SK-N-SH treated with all-trans-retinoic acid at 6 μM for 48 hours (cell line): ENCODE measurements around the gene ZNF710.

Experiments used
- ATAC-seq: fragments of 200-7000 bp; cut with Tn5 transposase; 3 replicates; pipeline ENCODE4 v1.9.1; 2020; ENCODE audit warnings: mild to moderate bottlenecking, moderate library complexity
- ARNTL ChIP-seq: fragments of 450-650 bp; formaldehyde crosslinking; IDR thresholded peaks from 2 replicates; pipeline ENCODE4 v1.5.0; 2020; ENCODE audit warnings: low read depth, mild to moderate bottlenecking, moderate library complexity, borderline replicate concordance
- BACH2 ChIP-seq: fragments of 250-450 bp; sonication (Bioruptor Pico); IDR thresholded peaks from 2 replicates; pipeline ENCODE4 v1.9.0; 2021; ENCODE audit warnings: mild to moderate bottlenecking, borderline replicate concordance
- CREB5 ChIP-seq: fragments of 250-450 bp; sonication (Bioruptor Pico); IDR thresholded peaks from 2 replicates; pipeline ENCODE4 v1.5.1; 2020; ENCODE audit warnings: low read depth, mild to moderate bottlenecking, moderate library complexity
- CSDC2 ChIP-seq: fragments of 250-450 bp; sonication (Bioruptor Pico); IDR thresholded peaks from 2 replicates; pipeline ENCODE4 v1.5.0; 2020; ENCODE audit warnings: mild to moderate bottlenecking, moderate library complexity
- CSRNP3 ChIP-seq: fragments of 250-450 bp; sonication (Bioruptor Pico); IDR thresholded peaks from 2 replicates; pipeline ENCODE4 v1.5.1; 2021; ENCODE audit warnings: mild to moderate bottlenecking, moderate library complexity
- ESRRG ChIP-seq: fragments of 250-450 bp; sonication (Bioruptor Pico); IDR thresholded peaks from 2 replicates; pipeline ENCODE4 v1.6.1; 2021; ENCODE audit warnings: mild to moderate bottlenecking
- GLIS3 ChIP-seq: fragments of 250-450 bp; sonication (Bioruptor Pico); IDR thresholded peaks from 2 replicates; pipeline ENCODE4 v1.5.0; 2020; ENCODE audit warnings: mild to moderate bottlenecking, moderate library complexity
- ISL1 ChIP-seq: fragments of 250-450 bp; sonication (Bioruptor Pico); IDR thresholded peaks from 2 replicates; pipeline ENCODE4 v2.1.2; 2022; ENCODE audit warnings: mild to moderate bottlenecking, moderate library complexity
- OSR1 ChIP-seq: fragments of 250-450 bp; sonication (Bioruptor Pico); IDR thresholded peaks from 2 replicates; pipeline ENCODE4 v1.8.0; 2022; ENCODE audit warnings: moderate library complexity, mild to moderate bottlenecking, inconsistent platforms
- PATZ1 ChIP-seq: fragments of 250-450 bp; sonication (Bioruptor Pico); IDR thresholded peaks from 2 replicates; pipeline ENCODE4 v1.8.0; 2020; ENCODE audit warnings: mild to moderate bottlenecking, moderate library complexity, borderline replicate concordance
- POU6F1 ChIP-seq: fragments of 250-450 bp; sonication (Bioruptor Pico); IDR thresholded peaks from 2 replicates; pipeline ENCODE4 v1.8.0; 2021; ENCODE audit warnings: low read depth, mild to moderate bottlenecking, moderate library complexity, borderline replicate concordance
- PPARA ChIP-seq: fragments of 250-450 bp; sonication (Bioruptor Pico); IDR thresholded peaks from 2 replicates; pipeline ENCODE4 v1.5.0; 2020; ENCODE audit warnings: mild to moderate bottlenecking, borderline replicate concordance
- RARB ChIP-seq: fragments of 250-450 bp; sonication (Bioruptor Pico); IDR thresholded peaks from 2 replicates; pipeline ENCODE4 v1.8.0; 2021; ENCODE audit warnings: mild to moderate bottlenecking, moderate library complexity
- SNAI2 ChIP-seq: fragments of 250-450 bp; sonication (Bioruptor Pico); IDR thresholded peaks from 2 replicates; pipeline ENCODE4 v1.5.0; 2020; ENCODE audit warnings: mild to moderate bottlenecking, moderate library complexity
- TCF4 ChIP-seq: fragments of 250-450 bp; sonication (Bioruptor Pico); IDR thresholded peaks from 2 replicates; pipeline ENCODE4 v1.8.0; 2021; ENCODE audit warnings: mild to moderate bottlenecking, moderate library complexity, borderline replicate concordance
- ZC3H10 ChIP-seq: fragments of 250-450 bp; sonication (Bioruptor Pico); IDR thresholded peaks from 2 replicates; pipeline ENCODE4 v1.5.1; 2021; ENCODE audit warnings: mild to moderate bottlenecking, moderate library complexity
- ZFP3 ChIP-seq: fragments of 250-450 bp; sonication (Bioruptor Pico); IDR thresholded peaks from 2 replicates; pipeline ENCODE4 v1.5.0; 2020; ENCODE audit warnings: mild to moderate bottlenecking, moderate library complexity
- ZFP30 ChIP-seq: fragments of 450-650 bp; formaldehyde crosslinking; IDR thresholded peaks from 2 replicates; pipeline ENCODE4 v1.5.0; 2022; ENCODE audit warnings: mild to moderate bottlenecking, moderate library complexity
- ZNF565 ChIP-seq: fragments of 450-650 bp; formaldehyde crosslinking; conservative IDR thresholded peaks from 2 replicates; pipeline ENCODE4 v1.5.0; 2020; ENCODE audit warnings: low read depth, mild to moderate bottlenecking, moderate library complexity
- ZNF70 ChIP-seq: fragments of 450-650 bp; formaldehyde crosslinking; IDR thresholded peaks from 2 replicates; pipeline ENCODE4 v1.5.0; 2020; ENCODE audit warnings: mild to moderate bottlenecking, moderate library complexity
- ZNF8 ChIP-seq: fragments of 450-650 bp; formaldehyde crosslinking; IDR thresholded peaks from 2 replicates; pipeline ENCODE4 v1.5.0; 2020; ENCODE audit warnings: mild to moderate bottlenecking, moderate library complexity

ZNF710 gene

GRCh38 chr15:89964232-89964954 is 36.7 kb upstream of the ZNF710 start:
- ATAC-seq, result no peak
- TF ChIP-seq ZNF8 (CRISPR knock-in tag) (no peak), ISL1 (CRISPR knock-in tag) (no peak), ZNF565 (CRISPR knock-in tag) (no peak), BACH2 (CRISPR knock-in tag) (no peak), SNAI2 (CRISPR knock-in tag) (no peak), ZFP3 (no peak), ESRRG (no peak), ZC3H10 (CRISPR knock-in tag) (no peak)

GRCh38 chr15:89967881-89968280 is 33.2 kb upstream of the ZNF710 start:
- TF ChIP-seq ZNF70 (CRISPR knock-in tag) (no peak), ESRRG (no peak), POU6F1 (no peak), ZC3H10 (CRISPR knock-in tag) (no peak), SNAI2 (CRISPR knock-in tag) (no peak), ZNF565 (CRISPR knock-in tag) (no peak), ZNF8 (CRISPR knock-in tag) (no peak), ZFP30 (no peak), OSR1 (no peak), BACH2 (CRISPR knock-in tag) (no peak), ARNTL (no peak), RARB (CRISPR knock-in tag) (no peak), CSRNP3 (CRISPR knock-in tag) (no peak)
- TF ChIP-seq, all 23 proteins: peak for 0
- ATAC-seq, result no peak

GRCh38 chr15:89971592-89971997 is 29.5 kb upstream of the ZNF710 start:
- TF ChIP-seq RARB (CRISPR knock-in tag) (no peak), POU6F1 (no peak), ARNTL (no peak), SNAI2 (CRISPR knock-in tag) (no peak), ZFP3 (no peak), ZNF70 (CRISPR knock-in tag) (no peak), ESRRG (no peak), CSRNP3 (CRISPR knock-in tag) (no peak), CSDC2 (CRISPR knock-in tag) (no peak), PATZ1 (no peak), ZC3H10 (CRISPR knock-in tag) (no peak), TCF4 (no peak), PPARA (CRISPR knock-in tag) (no peak), ZFP30 (no peak), CREB5 (CRISPR knock-in tag) (no peak), BACH2 (CRISPR knock-in tag) (no peak), GLIS3 (CRISPR knock-in tag) (no peak)
- peak; percentile 100 for ATAC-seq
